HCT116 (cell line): ENCODE measurements around the gene TET2.

Experiments
- EGR1 ChIP-seq: IDR thresholded peaks from 2 replicates; pipeline ENCODE4 v1.6.1; 2012; ENCODE audit warnings: low read depth
- EZH2 ChIP-seq: fragments of 200-600 bp; sonication (generic); IDR thresholded peaks from 2 replicates; pipeline ENCODE4 v1.6.1; 2017; ENCODE audit warnings: antibody characterized with exemption, mixed run types
- EZH2phosphoT487 ChIP-seq: fragments of 200-600 bp; IDR thresholded peaks from 2 replicates; pipeline ENCODE4 v1.6.1; 2018; ENCODE audit warnings: antibody characterized with exemption, borderline replicate concordance
- POLR2A ChIP-seq: IDR thresholded peaks from 2 replicates; pipeline ENCODE4 v1.7.0; 2011; ENCODE audit warnings: borderline replicate concordance; ENCODE audit not compliant: insufficient read depth, insufficient read length; ENCODE audit errors: extremely low read depth
- POLR2AphosphoS5 ChIP-seq: IDR thresholded peaks from 2 replicates; pipeline ENCODE4 v1.6.1; 2011; ENCODE audit warnings: mild to moderate bottlenecking, low read depth, low read length, moderate library complexity
- RAD21 ChIP-seq: IDR thresholded peaks from 2 replicates; pipeline ENCODE4 v1.6.1; 2012; ENCODE audit warnings: low read depth, mild to moderate bottlenecking
- SIN3A ChIP-seq: IDR thresholded peaks from 2 replicates; pipeline ENCODE4 v1.6.1; 2012; ENCODE audit warnings: low read depth
- SP1 ChIP-seq: IDR thresholded peaks from 2 replicates; pipeline ENCODE4 v1.6.1; 2012; ENCODE audit warnings: low read depth
- YY1 ChIP-seq: IDR thresholded peaks from 2 replicates; pipeline ENCODE4 v1.6.1; 2011; ENCODE audit warnings: low read length, low read depth, moderate library complexity, mild to moderate bottlenecking; ENCODE audit not compliant: insufficient replicate concordance; ENCODE audit errors: extremely low read depth
- ZNF274 ChIP-seq: fragments of 200-500 bp; sonication (Bioruptor generic); IDR thresholded peaks from 2 replicates; pipeline ENCODE4 v1.6.1; 2014; ENCODE audit warnings: mild to moderate bottlenecking, low read depth, low read length, inconsistent platforms
- TF ChIP-seq, protein P1 (sequence below): IDR thresholded peaks from 2 replicates; pipeline ENCODE4 v1.6.1; 2012
- TF ChIP-seq, protein P2 (sequence below), 3 experiments: fragments of 200-600 bp in 1 of 3; sonication (generic) in 1 of 3; IDR thresholded peaks in 2 of 3; conservative IDR thresholded peaks in 1 of 3; 2 replicates each; pipeline ENCODE4 v1.5.1; 2012 to 2017; ENCODE audit warnings: low read depth in 2 of 3, low read length in 2 of 3, antibody characterized with exemption in 1 of 3, borderline replicate concordance in 1 of 3, control low read depth in 1 of 3, mild to moderate bottlenecking in 1 of 3, mixed read lengths in 1 of 3, mixed run types in 1 of 3, moderate library complexity in 1 of 3; ENCODE audit not compliant: insufficient read depth in 1 of 3
- TF ChIP-seq, protein P3 (sequence below): IDR thresholded peaks from 2 replicates; pipeline ENCODE4 v1.6.1; 2012; ENCODE audit warnings: low read depth
- TF ChIP-seq, protein P4 (sequence below): IDR thresholded peaks from 2 replicates; pipeline ENCODE4 v1.6.1; 2012

DNA sequence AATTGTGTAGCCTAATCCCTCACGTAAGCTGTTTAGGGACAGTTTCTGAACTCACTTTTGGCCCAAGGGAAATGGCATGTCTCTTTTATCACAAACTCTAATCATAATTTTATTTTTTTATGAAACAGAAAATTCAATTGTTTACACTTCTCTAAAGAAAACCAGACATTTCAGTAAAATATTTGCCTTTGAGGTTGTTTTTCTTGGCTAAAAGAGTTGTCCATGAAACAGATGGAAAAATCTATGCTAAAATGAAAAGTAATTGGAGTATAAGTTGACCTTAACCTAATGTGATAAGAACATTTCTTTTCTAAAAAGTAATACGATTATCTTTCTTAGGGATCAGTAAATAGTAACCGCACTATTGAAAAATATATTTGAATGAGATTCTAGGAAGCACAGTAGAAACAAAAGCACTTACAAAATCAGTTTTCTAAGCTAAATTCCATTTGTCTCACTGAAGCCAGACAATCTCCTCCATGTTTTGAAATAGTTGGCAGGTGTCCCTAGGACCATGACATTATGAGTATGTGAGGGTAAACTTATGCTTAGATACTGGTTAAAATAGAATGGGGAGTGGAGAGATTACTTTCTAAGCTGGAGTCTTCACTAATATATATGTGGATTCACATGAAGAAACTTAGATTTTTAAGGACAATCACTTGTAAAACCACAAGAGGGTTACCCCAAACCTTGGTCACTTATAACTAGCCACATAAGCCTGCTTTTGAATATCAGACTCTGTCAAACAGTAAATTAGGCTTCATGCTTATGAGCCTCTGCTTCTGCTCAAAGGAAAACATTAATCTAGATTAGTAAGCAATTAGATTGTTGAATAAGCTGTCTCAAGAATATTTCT lies 20.1 kb upstream of the TET2 start:
- TF ChIP-seq EGR1 (no peak), EZH2 (no peak), RAD21 (no peak), ZNF274 (no peak), POLR2A (no peak), SP1 (no peak), POLR2AphosphoS5 (no peak), EZH2phosphoT487 (no peak), SIN3A (no peak), YY1 (no peak)
- TF ChIP-seq, protein P1, sequence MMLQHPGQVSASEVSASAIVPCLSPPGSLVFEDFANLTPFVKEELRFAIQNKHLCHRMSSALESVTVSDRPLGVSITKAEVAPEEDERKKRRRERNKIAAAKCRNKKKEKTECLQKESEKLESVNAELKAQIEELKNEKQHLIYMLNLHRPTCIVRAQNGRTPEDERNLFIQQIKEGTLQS = no peak
- TF ChIP-seq, protein P2, sequence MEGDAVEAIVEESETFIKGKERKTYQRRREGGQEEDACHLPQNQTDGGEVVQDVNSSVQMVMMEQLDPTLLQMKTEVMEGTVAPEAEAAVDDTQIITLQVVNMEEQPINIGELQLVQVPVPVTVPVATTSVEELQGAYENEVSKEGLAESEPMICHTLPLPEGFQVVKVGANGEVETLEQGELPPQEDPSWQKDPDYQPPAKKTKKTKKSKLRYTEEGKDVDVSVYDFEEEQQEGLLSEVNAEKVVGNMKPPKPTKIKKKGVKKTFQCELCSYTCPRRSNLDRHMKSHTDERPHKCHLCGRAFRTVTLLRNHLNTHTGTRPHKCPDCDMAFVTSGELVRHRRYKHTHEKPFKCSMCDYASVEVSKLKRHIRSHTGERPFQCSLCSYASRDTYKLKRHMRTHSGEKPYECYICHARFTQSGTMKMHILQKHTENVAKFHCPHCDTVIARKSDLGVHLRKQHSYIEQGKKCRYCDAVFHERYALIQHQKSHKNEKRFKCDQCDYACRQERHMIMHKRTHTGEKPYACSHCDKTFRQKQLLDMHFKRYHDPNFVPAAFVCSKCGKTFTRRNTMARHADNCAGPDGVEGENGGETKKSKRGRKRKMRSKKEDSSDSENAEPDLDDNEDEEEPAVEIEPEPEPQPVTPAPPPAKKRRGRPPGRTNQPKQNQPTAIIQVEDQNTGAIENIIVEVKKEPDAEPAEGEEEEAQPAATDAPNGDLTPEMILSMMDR (IDR thresholded peaks at IDR 0.05 in 2 of 3, conservative IDR thresholded peaks at IDR 0.05 in 1 of 3; ENCODE audit: borderline replicate concordance in 1 of 3, insufficient read depth in 1 of 3, low read depth in 2 of 3, low read length in 2 of 3) = no peak
- TF ChIP-seq, protein P3, sequence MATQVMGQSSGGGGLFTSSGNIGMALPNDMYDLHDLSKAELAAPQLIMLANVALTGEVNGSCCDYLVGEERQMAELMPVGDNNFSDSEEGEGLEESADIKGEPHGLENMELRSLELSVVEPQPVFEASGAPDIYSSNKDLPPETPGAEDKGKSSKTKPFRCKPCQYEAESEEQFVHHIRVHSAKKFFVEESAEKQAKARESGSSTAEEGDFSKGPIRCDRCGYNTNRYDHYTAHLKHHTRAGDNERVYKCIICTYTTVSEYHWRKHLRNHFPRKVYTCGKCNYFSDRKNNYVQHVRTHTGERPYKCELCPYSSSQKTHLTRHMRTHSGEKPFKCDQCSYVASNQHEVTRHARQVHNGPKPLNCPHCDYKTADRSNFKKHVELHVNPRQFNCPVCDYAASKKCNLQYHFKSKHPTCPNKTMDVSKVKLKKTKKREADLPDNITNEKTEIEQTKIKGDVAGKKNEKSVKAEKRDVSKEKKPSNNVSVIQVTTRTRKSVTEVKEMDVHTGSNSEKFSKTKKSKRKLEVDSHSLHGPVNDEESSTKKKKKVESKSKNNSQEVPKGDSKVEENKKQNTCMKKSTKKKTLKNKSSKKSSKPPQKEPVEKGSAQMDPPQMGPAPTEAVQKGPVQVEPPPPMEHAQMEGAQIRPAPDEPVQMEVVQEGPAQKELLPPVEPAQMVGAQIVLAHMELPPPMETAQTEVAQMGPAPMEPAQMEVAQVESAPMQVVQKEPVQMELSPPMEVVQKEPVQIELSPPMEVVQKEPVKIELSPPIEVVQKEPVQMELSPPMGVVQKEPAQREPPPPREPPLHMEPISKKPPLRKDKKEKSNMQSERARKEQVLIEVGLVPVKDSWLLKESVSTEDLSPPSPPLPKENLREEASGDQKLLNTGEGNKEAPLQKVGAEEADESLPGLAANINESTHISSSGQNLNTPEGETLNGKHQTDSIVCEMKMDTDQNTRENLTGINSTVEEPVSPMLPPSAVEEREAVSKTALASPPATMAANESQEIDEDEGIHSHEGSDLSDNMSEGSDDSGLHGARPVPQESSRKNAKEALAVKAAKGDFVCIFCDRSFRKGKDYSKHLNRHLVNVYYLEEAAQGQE = no peak
- TF ChIP-seq, protein P4, sequence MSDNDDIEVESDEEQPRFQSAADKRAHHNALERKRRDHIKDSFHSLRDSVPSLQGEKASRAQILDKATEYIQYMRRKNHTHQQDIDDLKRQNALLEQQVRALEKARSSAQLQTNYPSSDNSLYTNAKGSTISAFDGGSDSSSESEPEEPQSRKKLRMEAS = no peak
